H9 (cell line): ENCODE measurements around the gene KCTD12. TPM values are rescaled to one million over a fixed set of nuclear protein-coding genes. Genes with fewer than 3 reads are reported as not detected.

ENCODE experiments used
- DNase-seq: peaks from one replicate; pipeline ENCODE4 v3.0.0-alpha.2; 2017
- H2AFZ ChIP-seq: one replicate; pipeline ENCODE4 v1.6.1; 2013; ENCODE audit warnings: mild to moderate bottlenecking, low read length, control low read depth, moderate library complexity
- H2AK5ac ChIP-seq: 2 replicates; pipeline ENCODE4 v1.6.1; 2013; ENCODE audit warnings: low read length, control low read depth, mixed read lengths; ENCODE audit not compliant: insufficient read length
- H2BK120ac ChIP-seq: one replicate; pipeline ENCODE4 v1.6.1; 2013; ENCODE audit warnings: low read depth, mild to moderate bottlenecking, low read length, control low read depth, inconsistent platforms; ENCODE audit not compliant: poor library complexity, severe bottlenecking
- H2BK12ac ChIP-seq: 2 replicates; pipeline ENCODE4 v1.6.1; 2013; ENCODE audit warnings: low read length, control low read depth, mixed read lengths, low read depth; ENCODE audit not compliant: insufficient read length
- H2BK15ac ChIP-seq: 2 replicates; pipeline ENCODE4 v1.6.1; 2013; ENCODE audit warnings: low read depth, low read length, control low read depth
- H2BK20ac ChIP-seq: one replicate; pipeline ENCODE4 v1.6.1; 2013; ENCODE audit warnings: low read depth, mild to moderate bottlenecking, low read length, control low read depth, inconsistent platforms; ENCODE audit not compliant: poor library complexity, severe bottlenecking
- H2BK5ac ChIP-seq: 2 replicates; pipeline ENCODE4 v1.6.1; 2013; ENCODE audit warnings: low read length, control low read depth, mixed read lengths; ENCODE audit not compliant: insufficient read length
- H3K14ac ChIP-seq: 2 replicates; pipeline ENCODE4 v1.6.1; 2013; ENCODE audit warnings: low read length, control low read depth; ENCODE audit not compliant: insufficient read depth
- H3K18ac ChIP-seq: 2 replicates; pipeline ENCODE4 v1.6.1; 2013; ENCODE audit warnings: low read depth, mild to moderate bottlenecking, mixed read lengths, low read length, control low read depth; ENCODE audit not compliant: insufficient read length
- H3K23ac ChIP-seq: 2 replicates; pipeline ENCODE4 v1.6.1; 2013; ENCODE audit warnings: low read length, control low read depth, mixed read lengths, low read depth; ENCODE audit not compliant: insufficient read length
- H3K23me2 ChIP-seq: 2 replicates; pipeline ENCODE4 v1.6.1; 2013; ENCODE audit warnings: low read depth, mild to moderate bottlenecking, mixed read lengths, low read length, control low read depth; ENCODE audit not compliant: insufficient read length, poor library complexity, severe bottlenecking
- H3K27ac ChIP-seq: 2 replicates; pipeline ENCODE4 v1.5.1; 2013; ENCODE audit warnings: low read length, control low read depth, mixed read lengths, low read depth; ENCODE audit not compliant: insufficient read length
- H3K27me3 ChIP-seq: 2 replicates; pipeline ENCODE4 v1.6.1; 2013; ENCODE audit warnings: low read length, control low read depth, inconsistent platforms; ENCODE audit not compliant: insufficient read depth
- H3K4ac ChIP-seq: 2 replicates; pipeline ENCODE4 v1.6.1; 2013; ENCODE audit warnings: low read depth, mild to moderate bottlenecking, control low read depth, inconsistent platforms, low read length, moderate library complexity
- H3K4me1 ChIP-seq: 2 replicates; pipeline ENCODE4 v1.6.1; 2013; ENCODE audit warnings: low read length, control low read depth, inconsistent platforms; ENCODE audit not compliant: insufficient read depth
- H3K4me2 ChIP-seq: 2 replicates; pipeline ENCODE4 v1.6.1; 2013; ENCODE audit warnings: low read length, control low read depth, mixed read lengths; ENCODE audit not compliant: insufficient read length, insufficient read depth
- H3K56ac ChIP-seq: 2 replicates; pipeline ENCODE4 v1.6.1; 2013; ENCODE audit warnings: low read depth, mild to moderate bottlenecking, mixed read lengths, low read length, control low read depth; ENCODE audit not compliant: insufficient read length
- H3K79me1 ChIP-seq: 2 replicates; pipeline ENCODE4 v1.6.1; 2013; ENCODE audit warnings: low read depth, mild to moderate bottlenecking, moderate library complexity, low read length, control low read depth, inconsistent platforms; ENCODE audit not compliant: insufficient read depth, poor library complexity, severe bottlenecking
- H3K79me2 ChIP-seq: 2 replicates; pipeline ENCODE4 v1.6.1; 2013; ENCODE audit warnings: low read length, control low read depth, inconsistent platforms; ENCODE audit not compliant: insufficient read depth
- H3K9ac ChIP-seq: 2 replicates; pipeline ENCODE4 v1.6.1; 2013; ENCODE audit warnings: low read length, control low read depth, mixed read lengths; ENCODE audit not compliant: insufficient read length; ENCODE audit errors: extremely low read depth
- H3K9me3 ChIP-seq: one replicate; pipeline ENCODE4 v1.6.1; 2013; ENCODE audit warnings: low read depth, low read length, inconsistent platforms; ENCODE audit not compliant: control insufficient read depth
- H3T11ph ChIP-seq: one replicate; pipeline ENCODE4 v1.6.1; 2013; ENCODE audit warnings: mild to moderate bottlenecking, low read length, control low read depth, inconsistent platforms
- H4K20me1 ChIP-seq: one replicate; pipeline ENCODE4 v1.6.1; 2013; ENCODE audit not compliant: control insufficient read depth, insufficient read length, insufficient read depth
- H4K5ac ChIP-seq: 2 replicates; pipeline ENCODE4 v1.6.1; 2013; ENCODE audit warnings: low read depth, mild to moderate bottlenecking, mixed read lengths, low read length, control low read depth; ENCODE audit not compliant: insufficient read length
- H4K8ac ChIP-seq: replicated peaks from 2 replicates; pipeline ENCODE4 v1.6.1; 2013; ENCODE audit warnings: low read length, control low read depth, mixed read lengths, low read depth; ENCODE audit not compliant: insufficient read length
- H4K91ac ChIP-seq: 2 replicates; pipeline ENCODE4 v1.6.1; 2013; ENCODE audit warnings: low read depth, mild to moderate bottlenecking, moderate library complexity, mixed read lengths, low read length, control low read depth; ENCODE audit not compliant: insufficient read length
- H3K27ac Mint-ChIP-seq, 3 experiments: 2 replicates in 2 of 3; 3 replicates in 1 of 3; pipeline ENCODE4 v1.8.0; 2020 to 2021; ENCODE audit warnings: mixed read lengths in 3 of 3, mild to moderate bottlenecking in 1 of 3, moderate library complexity in 1 of 3
- H3K27me3 Mint-ChIP-seq: 2 replicates; pipeline ENCODE4 v1.8.0; 2021; ENCODE audit warnings: low read depth, mild to moderate bottlenecking, moderate library complexity, mixed read lengths
- H3K36me3 Mint-ChIP-seq, 3 experiments: 2 replicates in 2 of 3; 3 replicates in 1 of 3; pipeline ENCODE4 v1.8.0; 2020 to 2021; ENCODE audit warnings: low read depth in 3 of 3, mixed read lengths in 3 of 3; ENCODE audit not compliant: insufficient read depth in 1 of 3
- H3K4me1 Mint-ChIP-seq, 2 experiments: 2 replicates each; pipeline ENCODE4 v1.8.0; 2020; ENCODE audit warnings: mixed read lengths in 2 of 2
- H3K4me3 Mint-ChIP-seq, 2 experiments: 2 replicates in 1 of 2; 3 replicates in 1 of 2; pipeline ENCODE4 v1.8.0; 2020 to 2021; ENCODE audit warnings: mild to moderate bottlenecking in 2 of 2, mixed read lengths in 2 of 2, moderate library complexity in 1 of 2
- H3K9me3 Mint-ChIP-seq, 2 experiments: 2 replicates in 1 of 2; 3 replicates in 1 of 2; pipeline ENCODE4 v1.8.0; 2020; ENCODE audit warnings: mild to moderate bottlenecking in 2 of 2, mixed read lengths in 2 of 2, moderate library complexity in 1 of 2
- WGBS: extraction: QIAGEN DNeasy Blood & Tissue Kit; methylation state at CpG from one replicate; pipeline ENCODE4 v1.1.7; 2013; ENCODE audit warnings: missing lambda C conversion rate, low lambda C conversion rate, mixed read lengths; ENCODE audit not compliant: insufficient read length; ENCODE audit errors: extremely low coverage; 5-methylcytosine and 5-hydroxymethylcytosine counted together
- total RNA-seq: library from RNA; stranded (reverse); gene quantifications from 2 replicates; pipeline ENCODE4 v1.2.1, GENCODE V29; 2021
- TF ChIP-seq, protein P1 (sequence below): fragments of 200-600 bp; sonication (generic); conservative IDR thresholded peaks from 3 replicates; pipeline ENCODE4 v1.8.0; 2021; ENCODE audit warnings: antibody characterized with exemption, mild to moderate bottlenecking

Gene KCTD12
- total RNA-seq, 1 experiment from 2014 or later = 3.4 TPM

DNA sequence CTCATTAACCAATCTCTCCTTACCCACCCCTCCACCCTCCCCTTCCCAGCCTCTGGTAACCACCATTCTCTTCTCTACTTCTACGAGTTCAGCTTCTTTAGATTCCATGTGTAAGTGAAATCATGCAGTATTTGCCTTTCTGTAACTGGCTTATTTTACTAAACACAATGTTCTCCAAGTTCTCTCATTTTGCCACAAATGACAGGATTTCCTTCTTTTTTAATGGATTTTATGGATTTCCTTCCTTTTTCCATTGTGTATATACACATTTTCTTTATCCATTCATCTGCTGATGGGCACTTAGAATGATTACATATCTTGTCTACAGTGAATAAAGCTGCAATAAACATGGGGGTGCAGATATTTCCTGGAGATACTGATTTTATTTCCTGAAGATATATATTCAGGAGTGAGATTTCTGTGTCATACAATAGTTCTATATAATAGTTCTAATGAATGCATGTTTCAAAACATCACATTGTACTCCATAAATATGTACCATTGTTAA is 20.2 kb downstream of the KCTD12 start:
- H3K27me3 Mint-ChIP-seq = peaks cover 1% of the 10 kb centered on the region; the same call in 1 of the 2 replicates
- Histone ChIP-seq H3K79me2 (no peaks in the 10 kb centered on the region), H3K14ac (no peak overlapping the region), H2AFZ (no peak overlapping the region), H4K8ac (no peak overlapping the region), H4K20me1 (no peaks in the 10 kb centered on the region), H2AK5ac (no peak overlapping the region), H3K9ac (no peak overlapping the region), H3K4ac (no peak overlapping the region), H4K91ac (no peak overlapping the region), H3K18ac (no peak overlapping the region), H3K23ac (no peak overlapping the region), H2BK5ac (no peak overlapping the region), H3K27me3 (no peaks in the 10 kb centered on the region), H2BK12ac (no peak overlapping the region), H3K4me2 (no peak overlapping the region), H3K27ac (no peak overlapping the region), H3K9me3 (no peaks in the 10 kb centered on the region), H3T11ph (no peak overlapping the region), H3K79me1 (no peaks in the 10 kb centered on the region), H2BK20ac (no peak overlapping the region), H3K4me1 (no peaks in the 10 kb centered on the region), H2BK15ac (no peak overlapping the region), H3K23me2 (no peaks in the 10 kb centered on the region), H3K56ac (no peak overlapping the region), H4K5ac (no peak overlapping the region), H2BK120ac (no peak overlapping the region)
- no peak overlapping the region for H3K27ac Mint-ChIP-seq
- peaks cover 0 to 2% of the 10 kb centered on the region in 2 experiments; a peak in 2 of 4 replicates for H3K4me1 Mint-ChIP-seq
- TF ChIP-seq, protein P1, sequence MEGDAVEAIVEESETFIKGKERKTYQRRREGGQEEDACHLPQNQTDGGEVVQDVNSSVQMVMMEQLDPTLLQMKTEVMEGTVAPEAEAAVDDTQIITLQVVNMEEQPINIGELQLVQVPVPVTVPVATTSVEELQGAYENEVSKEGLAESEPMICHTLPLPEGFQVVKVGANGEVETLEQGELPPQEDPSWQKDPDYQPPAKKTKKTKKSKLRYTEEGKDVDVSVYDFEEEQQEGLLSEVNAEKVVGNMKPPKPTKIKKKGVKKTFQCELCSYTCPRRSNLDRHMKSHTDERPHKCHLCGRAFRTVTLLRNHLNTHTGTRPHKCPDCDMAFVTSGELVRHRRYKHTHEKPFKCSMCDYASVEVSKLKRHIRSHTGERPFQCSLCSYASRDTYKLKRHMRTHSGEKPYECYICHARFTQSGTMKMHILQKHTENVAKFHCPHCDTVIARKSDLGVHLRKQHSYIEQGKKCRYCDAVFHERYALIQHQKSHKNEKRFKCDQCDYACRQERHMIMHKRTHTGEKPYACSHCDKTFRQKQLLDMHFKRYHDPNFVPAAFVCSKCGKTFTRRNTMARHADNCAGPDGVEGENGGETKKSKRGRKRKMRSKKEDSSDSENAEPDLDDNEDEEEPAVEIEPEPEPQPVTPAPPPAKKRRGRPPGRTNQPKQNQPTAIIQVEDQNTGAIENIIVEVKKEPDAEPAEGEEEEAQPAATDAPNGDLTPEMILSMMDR = no peak
- no peaks in the 10 kb centered on the region for H3K9me3 Mint-ChIP-seq
- DNase-seq = no peak
- no peak overlapping the region for H3K4me3 Mint-ChIP-seq
- H3K36me3 Mint-ChIP-seq = no peaks in the 10 kb centered on the region
- no CpG with 5 or more reads among the region's 1 CpG for WGBS
